Endothelial cell of umbilical vein (primary cell): Measurements from ENCODE around the gene ZNF254. TPM values are rescaled to one million over a fixed set of nuclear protein-coding genes. Genes with fewer than 3 reads are reported as not detected.

Experiments used
- BruUV-seq: library from RNA; stranded (reverse); fragments of 400-500 nt; replicated peaks from 2 replicates; lab custom pipeline; 2021; lab: Mats Ljungman, UMichigan
- CTCF ChIA-PET: fragments of 300-600, 350-600 bp; sonication (Branson Sonifier 250); formaldehyde crosslinking; loops from one replicate; lab custom pipeline; 2021; ENCODE audit warnings: antibody characterized with exemption, inconsistent platforms; lab: Charles Lee
- POLR2A ChIA-PET: fragments of 300-600, 350-600 bp; sonication (Branson Sonifier 250); formaldehyde crosslinking; loops from one replicate; lab custom pipeline; 2021; ENCODE audit warnings: antibody characterized with exemption, inconsistent platforms; lab: Charles Lee
- DNase-seq: peaks from one replicate; pipeline ENCODE4 v3.0.0-alpha.2; 2011; ENCODE audit warnings: low read depth, low spot score
- FAIRE-seq: peaks from 2 replicates; lab custom pipeline; 2011; peaks lifted over from hg19 to GRCh38; lab: Jason Lieb, UNC
- H2AFZ ChIP-seq: 2 replicates; pipeline ENCODE4 v1.6.0; 2012; ENCODE audit warnings: low read depth, low read length, control low read depth, inconsistent platforms
- H3K27ac ChIP-seq: 2 replicates; pipeline ENCODE4 v1.5.1; 2011; ENCODE audit warnings: low read depth, mild to moderate bottlenecking, control low read depth, low read length, moderate library complexity; ENCODE audit not compliant: insufficient read depth
- H3K27me3 ChIP-seq, 2 experiments: 2 replicates each; pipeline versions ENCODE4 v1.6.0 to v1.6.1; 2011; ENCODE audit warnings: low read length in 2 of 2, mixed read lengths in 1 of 2; ENCODE audit not compliant: control insufficient read depth in 2 of 2, insufficient read depth in 2 of 2
- H3K36me3 ChIP-seq, 2 experiments: 2 replicates in 1 of 2; 3 replicates in 1 of 2; pipeline ENCODE4 v1.5.1; 2011; ENCODE audit warnings: low read length in 2 of 2, mild to moderate bottlenecking in 1 of 2, moderate library complexity in 1 of 2; ENCODE audit not compliant: control insufficient read depth in 2 of 2, insufficient read depth in 2 of 2; ENCODE audit errors: extremely low read depth in 1 of 2
- H3K4me1 ChIP-seq: 3 replicates; pipeline ENCODE4 v1.5.1; 2011; ENCODE audit warnings: mild to moderate bottlenecking, low read length; ENCODE audit not compliant: control insufficient read depth, insufficient read depth; ENCODE audit errors: extremely low read depth
- H3K4me2 ChIP-seq: 2 replicates; pipeline ENCODE4 v1.6.1; 2011; ENCODE audit warnings: low read length, control low read depth, mixed read lengths; ENCODE audit not compliant: insufficient read depth
- H3K4me3 ChIP-seq, 3 experiments: fragments of 200-600 bp in 1 of 3; sonication (generic), shearing (Covaris generic) in 1 of 3; replicated peaks in 1 of 3; 2 replicates each; pipeline ENCODE4 v1.5.1; 2011 to 2016; ENCODE audit warnings: control low read depth in 3 of 3, low read length in 3 of 3, mild to moderate bottlenecking in 2 of 3, inconsistent platforms in 1 of 3, low read depth in 1 of 3, moderate library complexity in 1 of 3; ENCODE audit not compliant: insufficient read depth in 1 of 3
- H3K79me2 ChIP-seq: 2 replicates; pipeline ENCODE4 v1.6.0; 2012; ENCODE audit warnings: low read length, inconsistent platforms; ENCODE audit not compliant: control insufficient read depth, insufficient read depth
- H3K9ac ChIP-seq: replicated peaks from 2 replicates; pipeline ENCODE3; 2011; ENCODE audit warnings: low read length, control low read depth; ENCODE audit not compliant: insufficient read depth; ENCODE audit errors: extremely low read depth
- H3K9me1 ChIP-seq: replicated peaks from 3 replicates; pipeline ENCODE4 v1.6.0; 2011; ENCODE audit warnings: mild to moderate bottlenecking, low read length; ENCODE audit not compliant: control insufficient read depth, insufficient read depth; ENCODE audit errors: extremely low read depth
- H3K9me3 ChIP-seq: replicated peaks from 2 replicates; pipeline ENCODE4 v1.5.1; 2012; ENCODE audit warnings: low read length, inconsistent platforms; ENCODE audit not compliant: control insufficient read depth, insufficient read depth
- H4K20me1 ChIP-seq: replicated peaks from 2 replicates; pipeline ENCODE3; 2011; ENCODE audit warnings: mild to moderate bottlenecking, low read length; ENCODE audit not compliant: control insufficient read depth, insufficient read depth; ENCODE audit errors: extremely low read depth
- CTCF ChIP-seq, 2 donors: IDR thresholded peaks; 1 replicate in 1 of 2; 2 replicates in 1 of 2; pipeline ENCODE4 v1.5.1; 2011; ENCODE audit warnings: low read length in 2 of 2, mild to moderate bottlenecking in 2 of 2, moderate library complexity in 2 of 2, control low read depth in 1 of 2, inconsistent platforms in 1 of 2, low read depth in 1 of 2; ENCODE audit not compliant: insufficient read depth in 1 of 2; ENCODE audit errors: extremely low read depth in 1 of 2
- EZH2 ChIP-seq: IDR thresholded peaks from 2 replicates; pipeline ENCODE4 v1.6.1; 2012; ENCODE audit warnings: borderline replicate concordance, low read depth, mild to moderate bottlenecking, moderate library complexity, low read length, inconsistent platforms; ENCODE audit not compliant: severe bottlenecking
- FOS ChIP-seq: IDR thresholded peaks from 2 replicates; pipeline ENCODE4 v1.6.1; 2011; ENCODE audit warnings: mild to moderate bottlenecking, low read length, moderate library complexity, borderline replicate concordance; ENCODE audit not compliant: insufficient read depth
- GATA2 ChIP-seq: IDR thresholded peaks from 2 replicates; pipeline ENCODE4 v1.7.0; 2011; ENCODE audit warnings: low read depth, mild to moderate bottlenecking, moderate library complexity, mixed read lengths, low read length; ENCODE audit not compliant: insufficient read length, insufficient read depth
- JUN ChIP-seq: IDR thresholded peaks from 2 replicates; pipeline ENCODE4 v1.6.1; 2011; ENCODE audit warnings: borderline replicate concordance, low read depth; ENCODE audit not compliant: insufficient read length, insufficient read depth
- MAX ChIP-seq: IDR thresholded peaks from 2 replicates; pipeline ENCODE4 v1.6.1; 2011; ENCODE audit not compliant: insufficient read depth, insufficient read length
- MYC ChIP-seq: IDR thresholded peaks from one replicate; pipeline ENCODE4 v1.6.1; 2011; ENCODE audit warnings: mild to moderate bottlenecking, low read depth, low read length
- POLR2A ChIP-seq: IDR thresholded peaks from 2 replicates; pipeline ENCODE4 v1.6.1; 2012; ENCODE audit warnings: low read depth, mild to moderate bottlenecking, control low read depth, low read length
- POLR2AphosphoS5 ChIP-seq: IDR thresholded peaks from 2 replicates; pipeline ENCODE4 v1.6.1; 2012; ENCODE audit warnings: low read depth, mild to moderate bottlenecking, control low read depth, low read length, moderate library complexity; ENCODE audit not compliant: insufficient read depth
- dilution Hi-C: fragments of 300-500 bp; cut with MboI; formaldehyde crosslinking; loops from one replicate; pipeline ENCODE4 v1.15.0; 2019; ENCODE audit warnings: low sequenced_read_pairs; ENCODE audit not compliant: extremely low pct_ligation_motif_present
- intact Hi-C: fragments of 100-400 bp; cut with micrococcal nuclease; formaldehyde crosslinking; loops from one replicate; pipeline ENCODE4 v1.10.0; 2022
- polyA plus RNA-seq, 4 experiments: library from polyadenylated mRNA; depleted of rRNA in 3 of 4; stranded (reverse) in 3 of 4; unstranded in 1 of 4; fragments of >200 nt; gene quantifications; 2 replicates each; pipeline versions ENCODE4 v1.2.1 to v1.2.3, GENCODE V29; 2011 to 2012; ENCODE audit warnings: missing spikeins in 1 of 4
- total RNA-seq: library from RNA; stranded (reverse); gene quantifications from 2 replicates; pipeline ENCODE4 v1.2.3, GENCODE V29; 2021

ZNF254 gene
- total and polyA plus RNA-seq, 2 donors (not counting 3 experiments of a cell fraction or from before 2014, with no cell fraction given): 4.9 to 16.0 TPM

DNA sequence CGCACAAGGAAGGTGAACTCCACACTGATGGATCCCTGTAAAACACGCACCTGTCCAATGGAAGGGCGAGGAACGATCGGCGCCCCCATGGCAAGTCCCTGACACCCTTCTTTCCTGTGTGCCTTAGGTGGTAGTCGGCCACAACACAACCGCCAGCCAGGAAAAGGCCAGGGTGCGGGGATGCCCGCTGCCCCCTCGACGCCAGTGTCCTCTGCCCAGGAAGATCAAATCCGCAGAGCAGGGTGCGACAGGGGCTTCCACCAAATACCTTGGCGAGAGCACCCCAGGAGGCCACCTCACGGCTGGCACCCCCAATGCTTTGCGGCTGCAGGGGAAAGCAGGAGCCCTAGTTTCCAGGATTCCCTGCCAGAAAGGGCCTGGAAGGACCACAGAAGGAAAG is 91.2 kb downstream of the ZNF254 start:
- no TSS peak for BruUV-seq
- Histone ChIP-seq H4K20me1 (no peaks in the 10 kb centered on the region), H3K79me2 (no peaks in the 10 kb centered on the region), H3K4me3 (no peak overlapping the region), H3K4me2 (no peak overlapping the region), H3K27ac (no peak overlapping the region), H3K9ac (no peak overlapping the region), H3K27me3 (no peaks in the 10 kb centered on the region), H3K9me1 (no peaks in the 10 kb centered on the region), H3K36me3 (no peaks in the 10 kb centered on the region), H3K9me3 (peaks cover 5% of the 10 kb centered on the region), H2AFZ (no peak overlapping the region), H3K4me1 (no peaks in the 10 kb centered on the region)
- dilution Hi-C loops (no loop called here), intact Hi-C loops (no loop called here)
- DNase-seq (no peak), FAIRE-seq (no peak)
- TF ChIP-seq JUN: no peak
- no peak for TF ChIP-seq MAX
- TF ChIP-seq MYC: no peak
- TF ChIP-seq EZH2: no peak
- no peak for TF ChIP-seq FOS
- TF ChIP-seq CTCF (IDR thresholded peaks at IDR 0.05; ENCODE audit: extremely low read depth in 1 of 2, insufficient read depth in 1 of 2, low read depth in 1 of 2, low read length in 2 of 2): no peak
- no peak for TF ChIP-seq POLR2A
- no peak for TF ChIP-seq POLR2AphosphoS5
- TF ChIP-seq GATA2: no peak
- POLR2A ChIA-PET: no interaction called here
- CTCF ChIA-PET: no interaction called here

Other genes starting within 250 kb of the ZNF254 start
- 2.9 and 4.7 TPM in 2 replicates for gene ZNF726, start 172.3 kb upstream of the ZNF254 start, total RNA-seq
- gene ZNF726, start 172.3 kb upstream of the ZNF254 start, polyA plus RNA-seq: 2.5 and 3.8 TPM in 2 replicates